Measurements from ENCODE around the gene S100A16.

The S100A16 gene

DNA sequence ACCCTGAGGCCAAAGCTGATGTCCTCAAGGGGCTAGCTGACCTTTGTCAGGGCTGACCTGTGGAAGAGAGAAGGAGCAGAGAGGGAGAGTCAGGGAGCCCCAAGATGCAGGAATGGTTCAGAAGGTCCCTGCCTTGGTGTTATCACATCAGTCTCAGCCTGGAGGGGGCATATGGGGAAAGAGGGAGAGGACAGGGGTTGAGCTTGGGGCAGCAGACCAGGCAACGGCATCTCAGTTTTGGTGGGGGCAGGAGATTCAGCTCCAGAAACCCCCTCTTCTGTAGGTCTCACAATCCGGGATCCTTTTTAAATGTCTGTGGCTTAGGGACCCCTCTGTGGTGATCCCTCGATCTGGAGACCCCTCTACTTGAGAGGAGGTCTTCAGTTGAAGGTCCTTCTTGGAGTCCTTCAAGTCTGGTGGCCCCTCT lies 13.6 kb upstream of the S100A16 start:
- DNase-seq (ENCODE audit: insufficient read length, low spot score) (no peak), FAIRE-seq (no peak)
- TF ChIP-seq CTCF (IDR thresholded peaks at IDR 0.05; ENCODE audit: insufficient read depth, missing control alignments): no peak

DNA sequence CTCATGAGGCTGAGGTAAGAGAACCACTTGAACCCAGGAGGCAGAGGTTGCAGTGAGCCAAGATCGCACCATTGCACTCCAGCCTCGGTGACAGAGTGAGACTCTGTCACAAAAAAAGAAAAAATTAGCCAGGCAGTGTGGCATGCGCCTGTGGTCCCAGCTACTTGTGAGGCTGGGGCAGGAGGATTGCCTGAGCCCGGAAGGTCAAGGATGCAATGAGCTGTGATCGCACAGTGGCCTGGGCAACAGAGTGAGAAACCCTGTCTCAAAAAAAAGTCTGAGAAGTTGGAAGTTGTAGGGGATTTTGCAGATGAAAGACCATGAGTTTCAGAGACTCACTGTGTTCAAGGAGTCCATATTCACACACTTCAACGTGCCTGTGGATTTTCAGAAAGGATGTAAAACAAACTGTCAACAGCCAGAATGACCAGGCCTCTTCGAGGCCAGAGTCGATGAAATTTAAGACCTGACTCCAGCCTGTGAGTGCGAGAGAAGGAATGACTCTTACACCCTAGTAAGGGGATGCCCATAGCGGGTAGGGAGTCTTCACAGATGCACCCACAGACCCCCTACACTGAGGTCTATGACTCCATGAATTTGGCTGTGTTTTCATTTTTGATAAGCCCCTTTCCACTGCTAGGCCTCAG lies 12.2 kb upstream of the S100A16 start:
- DNase-seq (ENCODE audit: insufficient read length, low spot score) (no peak), FAIRE-seq (no peak)
- TF ChIP-seq CTCF (IDR thresholded peaks at IDR 0.05; ENCODE audit: insufficient read depth, missing control alignments): no peak

- FAIRE-seq: no peak
- no peak for TF ChIP-seq CTCF (IDR thresholded peaks at IDR 0.05; ENCODE audit: insufficient read depth, missing control alignments)
- no peak for DNase-seq (ENCODE audit: insufficient read length, low spot score)
Measured at GRCh38 chr1:153623101-153623500, 10.2 kb upstream of the S100A16 start.

- no peak for FAIRE-seq
- DNase-seq (ENCODE audit: insufficient read length, low spot score): no peak
- no peak for TF ChIP-seq CTCF (IDR thresholded peaks at IDR 0.05; ENCODE audit: insufficient read depth, missing control alignments)
Measured at GRCh38 chr1:153619171-153619570, 6.2 kb upstream of the S100A16 start.

GRCh38 chr1:153617663-153618062 lies 4.7 kb upstream of the S100A16 start:
- FAIRE-seq: no peak
- peak; percentile 76 for TF ChIP-seq CTCF (IDR thresholded peaks at IDR 0.05; ENCODE audit: insufficient read depth, missing control alignments)

DNA sequence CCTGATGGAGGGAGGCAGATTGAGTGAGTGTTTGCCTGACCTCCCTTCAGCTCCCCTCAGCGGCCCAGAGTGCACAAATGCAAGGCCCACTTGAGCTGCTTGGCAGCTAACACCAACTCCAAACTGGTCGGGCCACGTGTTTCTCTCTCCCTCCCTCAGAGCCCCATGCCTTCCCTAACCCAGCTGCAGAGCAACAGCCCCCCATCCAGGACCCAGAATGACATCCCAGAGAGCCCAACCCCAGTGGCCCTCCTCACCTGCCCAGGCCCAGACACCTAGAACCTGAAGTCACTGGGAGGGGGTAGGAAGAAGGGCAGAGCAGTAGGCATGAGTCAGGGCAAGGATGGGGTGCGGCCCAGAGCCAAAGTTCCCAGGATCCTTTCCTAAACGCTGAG lies 4.0 kb upstream of the S100A16 start:
- DNase-seq (ENCODE audit: insufficient read length, low spot score): no peak
- no peak for FAIRE-seq
- no peak for TF ChIP-seq CTCF (IDR thresholded peaks at IDR 0.05; ENCODE audit: insufficient read depth, missing control alignments)

More at GRCh38 chr1:153617663-153618062, 4.7 kb upstream of the S100A16 start:
- no peak for DNase-seq (ENCODE audit: insufficient read length, low spot score)

DNA sequence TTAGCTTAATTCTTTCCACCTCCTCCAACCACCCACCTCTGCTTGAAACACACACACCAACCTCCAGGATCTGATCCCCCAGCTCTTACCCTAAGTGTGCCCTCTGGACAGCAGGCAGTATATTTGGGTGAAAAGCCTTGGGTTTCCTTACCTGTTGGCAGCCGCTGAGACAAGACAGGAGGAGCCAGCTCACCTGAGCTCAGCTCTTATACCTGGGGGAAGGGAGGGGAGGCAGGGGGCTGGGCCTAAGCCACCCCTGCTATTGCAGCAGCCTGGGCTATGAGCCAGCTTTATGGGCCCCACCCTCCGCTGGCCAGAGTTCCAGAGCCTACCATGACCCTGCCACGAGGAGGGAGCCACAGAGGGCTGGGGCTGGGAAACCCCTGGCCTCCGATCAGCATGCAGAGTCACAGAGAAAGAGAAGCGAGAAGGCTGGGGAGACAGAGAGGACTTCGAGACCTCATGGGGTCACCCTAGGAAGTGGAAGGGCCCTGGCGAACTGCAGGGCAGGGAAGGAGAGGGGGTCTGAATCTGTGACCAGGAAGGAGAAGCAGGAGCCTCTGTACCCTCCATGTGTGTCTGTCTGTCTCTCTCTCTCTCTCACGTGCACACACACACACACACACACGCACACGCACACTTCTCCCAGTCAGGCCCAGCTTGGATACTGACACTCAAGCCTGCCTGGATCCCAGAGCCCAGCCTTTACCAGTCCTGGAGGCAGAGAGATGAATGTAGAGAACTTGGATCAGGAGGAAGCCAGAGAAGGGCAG lies 3.4 kb upstream of the S100A16 start, which contains the start of gene S100A14:
S100A14 (minus strand) TSS at position 182 of the 773 bp plus-strand sequence. CDS start 467 bp downstream, outside the sequence.
- FAIRE-seq (no peak), DNase-seq (ENCODE audit: insufficient read length, low spot score) (no peak)
- TF ChIP-seq CTCF (IDR thresholded peaks at IDR 0.05; ENCODE audit: insufficient read depth, missing control alignments): no peak

Data from D721Med (cell line).